AG04450 (cell line): ENCODE results near the gene KCNAB3. TPM values are rescaled to one million over a fixed set of nuclear protein-coding genes. Genes with fewer than 3 reads are reported as not detected.

Experiments used
- CTCF ChIA-PET: fragments of 300-600, 350-600 bp; formaldehyde crosslinking; extraction: SDS; loops from one replicate; lab custom pipeline; 2022; ENCODE audit warnings: antibody characterized with exemption, inconsistent platforms; lab: Charles Lee
- POLR2A ChIA-PET: fragments of 350-600 bp; formaldehyde crosslinking; extraction: SDS; loops from one replicate; lab custom pipeline; 2021; ENCODE audit warnings: antibody characterized with exemption, inconsistent platforms; lab: Yijun Ruan, JAX
- DNase-seq: peaks from one replicate; pipeline ENCODE4 v3.0.0-alpha.2; 2011; ENCODE audit warnings: low read depth, low spot score
- H3K27ac ChIP-seq: one replicate; pipeline ENCODE4 v1.5.1; 2012; ENCODE audit warnings: low read depth, low read length, control low read depth
- H3K27me3 ChIP-seq: one replicate; pipeline ENCODE4 v1.6.0; 2012; ENCODE audit warnings: low read length; ENCODE audit not compliant: control insufficient read depth, insufficient read depth
- H3K4me3 ChIP-seq: 2 replicates; pipeline ENCODE4 v1.5.1; 2011; ENCODE audit warnings: mild to moderate bottlenecking, low read depth, low read length, control low read depth
- H3K9me3 ChIP-seq: 2 replicates; pipeline ENCODE4 v1.5.1; 2012; ENCODE audit warnings: low read length; ENCODE audit not compliant: control insufficient read depth, insufficient read depth
- polyA plus RNA-seq: library from polyadenylated mRNA; depleted of rRNA; stranded (reverse); fragments of >200 nt; gene quantifications from 2 replicates; pipeline ENCODE4 v1.2.3, GENCODE V29; 2011
- TF ChIP-seq, protein P1 (sequence below): IDR thresholded peaks from 2 replicates; pipeline ENCODE4 v1.5.1; 2011; ENCODE audit warnings: low read depth, low read length, control low read depth, inconsistent platforms

KCNAB3 gene
- polyA plus RNA-seq, 1 experiment = 2.2 TPM

GRCh38 chr17:7886227-7887037, 43.2 kb downstream of the KCNAB3 start:
- H3K27me3 ChIP-seq = no peaks in the 10 kb centered on the region
- H3K27ac ChIP-seq = peak overlapping the region; percentile 94
- ChIA-PET CTCF (no interaction called here), POLR2A (interaction anchor here (0.6 to 1.7 kb wide), 2 partner anchors 29 to 63 kb away, joined by 4 to 8 read pairs; partner anchors contain the start of gene NAA38)
- TF ChIP-seq, protein P1, sequence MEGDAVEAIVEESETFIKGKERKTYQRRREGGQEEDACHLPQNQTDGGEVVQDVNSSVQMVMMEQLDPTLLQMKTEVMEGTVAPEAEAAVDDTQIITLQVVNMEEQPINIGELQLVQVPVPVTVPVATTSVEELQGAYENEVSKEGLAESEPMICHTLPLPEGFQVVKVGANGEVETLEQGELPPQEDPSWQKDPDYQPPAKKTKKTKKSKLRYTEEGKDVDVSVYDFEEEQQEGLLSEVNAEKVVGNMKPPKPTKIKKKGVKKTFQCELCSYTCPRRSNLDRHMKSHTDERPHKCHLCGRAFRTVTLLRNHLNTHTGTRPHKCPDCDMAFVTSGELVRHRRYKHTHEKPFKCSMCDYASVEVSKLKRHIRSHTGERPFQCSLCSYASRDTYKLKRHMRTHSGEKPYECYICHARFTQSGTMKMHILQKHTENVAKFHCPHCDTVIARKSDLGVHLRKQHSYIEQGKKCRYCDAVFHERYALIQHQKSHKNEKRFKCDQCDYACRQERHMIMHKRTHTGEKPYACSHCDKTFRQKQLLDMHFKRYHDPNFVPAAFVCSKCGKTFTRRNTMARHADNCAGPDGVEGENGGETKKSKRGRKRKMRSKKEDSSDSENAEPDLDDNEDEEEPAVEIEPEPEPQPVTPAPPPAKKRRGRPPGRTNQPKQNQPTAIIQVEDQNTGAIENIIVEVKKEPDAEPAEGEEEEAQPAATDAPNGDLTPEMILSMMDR = no peak
- H3K4me3 ChIP-seq = peak overlapping the region; percentile 79
- no peak for DNase-seq
- no peaks in the 10 kb centered on the region; the same call in 1 of the 2 replicates for H3K9me3 ChIP-seq

DNA sequence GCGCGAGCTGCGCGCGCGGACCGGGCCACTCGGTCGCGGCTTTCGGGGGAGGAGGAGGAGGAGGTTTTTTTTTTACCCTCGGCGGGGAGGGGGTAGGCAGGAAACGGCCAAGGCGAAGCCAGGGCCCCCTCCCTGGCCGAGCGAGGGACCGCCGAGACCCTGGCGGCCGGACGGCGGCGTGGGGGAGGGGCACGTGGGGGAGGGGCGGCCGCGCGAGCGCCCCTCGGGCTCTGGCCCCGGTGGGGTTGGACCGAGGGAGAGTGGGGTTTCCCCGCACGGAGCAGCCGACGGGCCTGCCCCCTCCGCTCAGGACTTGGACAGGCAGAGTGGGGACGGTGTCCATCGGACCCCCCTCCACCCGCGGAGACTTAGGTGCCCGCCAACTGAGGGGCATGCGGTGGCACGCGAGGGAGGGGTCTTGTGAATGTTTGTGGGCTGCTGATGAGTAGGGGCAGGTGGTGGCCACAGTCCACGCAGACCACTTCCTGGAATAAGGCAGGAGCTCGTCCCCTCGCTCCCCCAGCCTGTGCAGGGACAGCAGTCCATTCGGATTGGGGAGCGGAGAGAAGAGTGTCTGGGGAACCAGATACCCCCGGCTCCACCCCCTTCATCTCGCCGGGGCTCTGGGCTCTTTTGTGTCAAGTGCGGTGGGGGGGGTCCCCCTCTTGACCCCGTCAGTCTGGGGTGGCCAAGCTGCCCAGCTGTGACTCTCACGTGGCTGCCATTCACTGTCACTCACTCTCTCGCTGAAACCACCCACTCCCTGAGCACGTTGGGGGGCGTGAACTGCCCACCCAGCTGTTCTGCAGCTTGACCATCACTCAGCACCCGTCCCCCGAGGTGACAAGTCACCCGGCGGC, 44.1 kb downstream of the KCNAB3 start:
- TF ChIP-seq, protein P1 = no peak
- H3K27ac ChIP-seq = peak overlapping the region; percentile 94
- no peak for DNase-seq
- CTCF ChIA-PET = no interaction called here
- no peaks in the 10 kb centered on the region for H3K27me3 ChIP-seq
- POLR2A ChIA-PET = interaction anchor here (0.6 to 1.7 kb wide), 5 partner anchors 18 to 843 kb away, joined by 3 to 8 read pairs (median 3); partner anchors contain the start of genes KDM6B and NAA38
- peak overlapping the region; percentile 79 for H3K4me3 ChIP-seq
- no peaks in the 10 kb centered on the region; the same call in 1 of the 2 replicates for H3K9me3 ChIP-seq

DNA sequence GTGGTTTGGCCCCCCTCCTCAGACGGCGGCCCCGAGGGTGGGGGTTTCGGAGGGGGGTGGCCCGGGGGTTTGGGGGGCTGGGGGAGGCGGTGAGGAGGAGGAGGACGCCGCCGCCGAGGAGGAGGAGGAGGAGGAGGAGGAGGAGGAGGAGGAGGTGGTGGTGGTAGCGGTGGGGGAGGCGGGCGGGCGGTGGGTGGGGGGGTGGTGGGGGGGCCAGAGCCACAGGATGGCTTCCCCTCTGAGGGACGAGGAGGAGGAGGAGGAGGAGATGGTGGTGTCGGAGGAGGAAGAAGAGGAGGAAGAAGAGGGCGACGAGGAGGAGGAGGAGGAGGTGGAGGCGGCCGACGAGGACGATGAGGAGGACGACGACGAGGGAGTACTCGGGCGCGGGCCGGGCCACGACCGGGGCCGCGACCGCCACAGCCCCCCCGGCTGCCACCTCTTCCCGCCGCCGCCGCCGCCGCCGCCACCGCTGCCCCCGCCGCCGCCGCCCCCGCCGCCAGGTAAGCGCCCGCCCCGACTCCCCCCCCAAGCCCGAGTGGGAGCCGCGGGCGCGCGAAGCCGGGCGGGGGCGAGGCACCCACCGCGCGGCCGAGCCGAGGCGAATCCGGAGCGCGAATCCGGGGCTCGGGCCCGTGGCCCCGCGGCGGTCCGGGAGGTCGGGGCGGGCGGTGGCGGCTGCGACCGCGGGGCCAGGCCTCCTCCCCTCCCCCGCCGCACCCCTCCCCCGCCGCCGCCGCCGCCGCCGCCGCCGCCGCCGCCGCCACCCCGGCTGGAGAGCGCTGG, 44.9 kb downstream of the KCNAB3 start:
- ChIA-PET POLR2A (interaction anchor here (0.7 to 1.7 kb wide), 2 partner anchors 28 to 842 kb away, joined by 3 to 4 read pairs; partner anchors contain the start of gene NAA38), CTCF (no interaction called here)
- no peak for DNase-seq
- Histone ChIP-seq H3K27ac (peak overlapping the region; percentile 94), H3K4me3 (peak overlapping the region; percentile 79), H3K27me3 (no peaks in the 10 kb centered on the region), H3K9me3 (no peaks in the 10 kb centered on the region; the same call in 1 of the 2 replicates)
- TF ChIP-seq, protein P1 = no peak

GRCh38 chr17:7883781-7884386, 45.8 kb downstream of the KCNAB3 start:
- DNase-seq = no peak
- CTCF ChIA-PET = interaction anchor here (1.1 to 1.2 kb wide), 2 partner anchors 14 to 157 kb away, joined by 3 read pairs; no protein-coding TSS in a partner anchor

More at GRCh38 chr17:7883781-7884386, 45.8 kb downstream of the KCNAB3 start:
- H3K4me3 ChIP-seq = peak overlapping the region; percentile 72
- TF ChIP-seq, protein P1 = no peak
- H3K27ac ChIP-seq = no peak overlapping the region
- no peaks in the 10 kb centered on the region for H3K27me3 ChIP-seq
- POLR2A ChIA-PET = interaction anchor here (0.7 to 1.1 kb wide), 2 partner anchors 11 to 49 kb away, joined by 3 to 4 read pairs; no protein-coding TSS in a partner anchor
- H3K9me3 ChIP-seq = no peaks in the 10 kb centered on the region; the same call in 1 of the 2 replicates
